Type B pancreatic cell (in vitro differentiated cells): Measurements from ENCODE around the gene CRTAC1. TPM values are rescaled to one million over a fixed set of nuclear protein-coding genes. Genes with fewer than 3 reads are reported as not detected.

Experiments used
- DNase-seq: peaks from one replicate; pipeline ENCODE4 v3.0.0; 2021; ENCODE audit warnings: mixed read lengths; ENCODE audit not compliant: unreplicated experiment; ENCODE audit errors: extremely low spot score
- H3K27ac Mint-ChIP-seq: 2 replicates; pipeline ENCODE4 v1.8.0; 2021; ENCODE audit warnings: mild to moderate bottlenecking, mixed read lengths
- H3K27me3 Mint-ChIP-seq: 2 replicates; pipeline ENCODE4 v1.8.0; 2021; ENCODE audit warnings: mixed read lengths
- H3K36me3 Mint-ChIP-seq: 2 replicates; pipeline ENCODE4 v1.8.0; 2021; ENCODE audit warnings: mixed read lengths
- H3K4me1 Mint-ChIP-seq: one replicate; pipeline ENCODE4 v1.8.0; 2021; ENCODE audit warnings: mixed read lengths; ENCODE audit not compliant: unreplicated experiment
- H3K4me3 Mint-ChIP-seq: 2 replicates; pipeline ENCODE4 v1.8.0; 2021; ENCODE audit warnings: mild to moderate bottlenecking, mixed read lengths
- H3K9me3 Mint-ChIP-seq: 2 replicates; pipeline ENCODE4 v1.8.0; 2021; ENCODE audit warnings: mixed read lengths
- total RNA-seq: library from RNA; stranded (reverse); gene quantifications from 2 replicates; pipeline ENCODE4 v1.2.1, GENCODE V29; 2021; ENCODE audit warnings: low replicate concordance
- TF ChIP-seq, protein P1 (sequence below): fragments of 200-600 bp; sonication (generic); conservative IDR thresholded peaks from 2 replicates; pipeline ENCODE4 v1.5.0; 2021; ENCODE audit warnings: antibody characterized with exemption, mild to moderate bottlenecking

The CRTAC1 gene
- total RNA-seq, 1 donor from 2014 or later, result 5.3 TPM

DNA sequence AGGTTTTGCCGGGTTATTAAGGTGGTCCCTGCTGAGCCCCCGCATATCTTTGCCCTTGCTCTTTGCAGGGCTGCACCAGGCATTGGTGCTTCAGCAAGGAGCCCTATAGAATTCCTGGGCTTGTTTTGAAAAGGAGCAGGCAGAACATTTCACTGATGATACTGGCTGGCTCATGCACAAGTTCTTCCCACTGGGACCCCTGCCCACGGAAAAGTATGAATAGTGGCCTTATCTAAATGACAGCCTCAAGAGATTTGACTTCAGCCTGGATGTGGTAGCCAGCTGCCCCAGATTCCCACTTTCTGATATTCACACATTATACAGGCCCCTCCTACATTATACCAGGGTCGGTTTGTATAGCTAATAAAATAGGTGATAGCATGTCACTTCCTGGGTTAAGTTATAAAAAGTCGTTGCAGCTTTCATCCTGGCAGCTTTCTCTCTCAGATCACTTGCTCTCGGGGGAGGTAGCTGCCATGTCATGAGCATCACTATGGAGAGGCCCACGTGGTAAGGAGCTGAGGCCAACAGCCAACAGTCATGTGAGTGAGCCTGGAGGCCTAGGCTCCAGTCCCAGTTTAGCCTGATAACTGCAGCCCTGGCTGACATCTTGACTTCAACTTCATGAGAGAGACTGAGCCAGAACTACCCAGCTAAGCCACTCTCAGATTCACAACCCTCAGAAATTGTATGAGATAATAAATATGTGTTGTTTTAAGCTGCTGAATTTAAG is 16.8 kb upstream of the CRTAC1 start:
- Mint-ChIP-seq H3K27ac (no peak overlapping the region), H3K27me3 (peaks cover 61% of the 10 kb centered on the region), H3K4me1 (no peaks in the 10 kb centered on the region), H3K9me3 (no peaks in the 10 kb centered on the region), H3K36me3 (no peaks in the 10 kb centered on the region), H3K4me3 (no peak overlapping the region)
- DNase-seq, result no peak
- TF ChIP-seq, protein P1, sequence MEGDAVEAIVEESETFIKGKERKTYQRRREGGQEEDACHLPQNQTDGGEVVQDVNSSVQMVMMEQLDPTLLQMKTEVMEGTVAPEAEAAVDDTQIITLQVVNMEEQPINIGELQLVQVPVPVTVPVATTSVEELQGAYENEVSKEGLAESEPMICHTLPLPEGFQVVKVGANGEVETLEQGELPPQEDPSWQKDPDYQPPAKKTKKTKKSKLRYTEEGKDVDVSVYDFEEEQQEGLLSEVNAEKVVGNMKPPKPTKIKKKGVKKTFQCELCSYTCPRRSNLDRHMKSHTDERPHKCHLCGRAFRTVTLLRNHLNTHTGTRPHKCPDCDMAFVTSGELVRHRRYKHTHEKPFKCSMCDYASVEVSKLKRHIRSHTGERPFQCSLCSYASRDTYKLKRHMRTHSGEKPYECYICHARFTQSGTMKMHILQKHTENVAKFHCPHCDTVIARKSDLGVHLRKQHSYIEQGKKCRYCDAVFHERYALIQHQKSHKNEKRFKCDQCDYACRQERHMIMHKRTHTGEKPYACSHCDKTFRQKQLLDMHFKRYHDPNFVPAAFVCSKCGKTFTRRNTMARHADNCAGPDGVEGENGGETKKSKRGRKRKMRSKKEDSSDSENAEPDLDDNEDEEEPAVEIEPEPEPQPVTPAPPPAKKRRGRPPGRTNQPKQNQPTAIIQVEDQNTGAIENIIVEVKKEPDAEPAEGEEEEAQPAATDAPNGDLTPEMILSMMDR, result no peak

DNA sequence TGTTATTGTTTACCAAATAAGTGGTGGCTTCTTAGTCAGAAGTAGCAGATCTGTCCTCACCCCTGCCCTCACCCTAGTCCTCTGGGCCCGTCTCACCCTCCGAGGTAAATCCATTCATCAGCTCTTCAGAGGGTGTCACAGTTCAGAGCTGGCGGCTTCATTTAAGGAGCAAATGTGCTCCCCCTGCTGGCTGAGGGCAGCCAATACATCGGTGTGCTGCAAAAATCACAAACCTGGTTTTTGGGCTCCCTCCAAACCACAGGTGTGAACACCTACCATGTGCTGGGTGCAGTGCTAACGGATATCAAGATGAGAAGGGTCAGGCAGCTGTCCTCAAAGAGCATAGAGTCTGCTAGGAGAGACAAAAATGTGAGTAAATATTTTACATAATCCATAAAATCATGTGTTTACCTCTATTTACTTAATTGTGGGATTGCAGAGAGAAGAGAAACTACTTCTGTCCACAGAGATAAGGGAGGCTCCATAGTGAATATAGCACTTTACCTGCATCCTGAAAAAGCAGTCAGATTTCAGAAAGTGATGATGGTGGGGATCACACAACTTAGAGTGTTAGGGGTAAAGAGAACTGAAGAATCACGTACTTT is 15.5 kb upstream of the CRTAC1 start:
- H3K36me3 Mint-ChIP-seq, result no peaks in the 10 kb centered on the region
- DNase-seq, result no peak
- H3K9me3 Mint-ChIP-seq, result no peaks in the 10 kb centered on the region
- H3K4me3 Mint-ChIP-seq, result no peak overlapping the region
- H3K4me1 Mint-ChIP-seq, result no peaks in the 10 kb centered on the region
- peaks cover 63% of the 10 kb centered on the region for H3K27me3 Mint-ChIP-seq
- H3K27ac Mint-ChIP-seq, result no peak overlapping the region
- TF ChIP-seq, protein P1, result peak; percentile 94

DNA sequence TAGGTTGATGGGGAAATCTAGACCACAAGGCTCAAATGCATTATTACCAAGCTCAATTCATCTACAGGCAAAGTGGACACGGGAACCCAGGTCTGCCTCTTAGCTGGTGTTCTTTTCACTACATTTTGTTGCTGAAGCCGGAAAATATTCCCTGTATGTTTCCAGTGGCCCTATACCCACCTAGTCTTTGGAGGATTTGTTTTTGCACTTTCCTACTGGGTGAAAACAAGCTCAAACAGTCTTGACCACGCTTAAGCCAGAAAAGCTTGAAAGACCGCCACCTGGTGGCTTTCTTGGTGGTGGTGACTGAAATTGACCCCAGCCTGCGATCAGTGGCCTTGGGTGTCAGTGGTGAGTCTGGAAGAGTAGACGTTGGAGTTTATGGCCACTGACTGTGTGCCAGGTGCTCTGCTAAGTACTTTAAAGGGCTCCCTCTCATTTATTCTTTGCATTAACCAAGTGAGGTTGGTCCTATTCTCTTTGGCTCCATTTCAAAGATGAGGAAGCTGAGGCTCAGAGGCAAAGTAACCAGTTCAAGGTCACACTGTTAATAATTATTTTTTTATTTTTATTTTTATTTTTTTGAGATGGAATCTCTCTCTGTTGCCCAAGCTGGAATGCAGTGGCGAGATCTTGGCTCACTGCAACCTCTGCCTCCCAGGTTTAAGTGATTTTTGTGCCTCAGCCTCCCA is 11.1 kb upstream of the CRTAC1 start:
- TF ChIP-seq, protein P1, result peak; percentile 83
- no peak for DNase-seq

DNA sequence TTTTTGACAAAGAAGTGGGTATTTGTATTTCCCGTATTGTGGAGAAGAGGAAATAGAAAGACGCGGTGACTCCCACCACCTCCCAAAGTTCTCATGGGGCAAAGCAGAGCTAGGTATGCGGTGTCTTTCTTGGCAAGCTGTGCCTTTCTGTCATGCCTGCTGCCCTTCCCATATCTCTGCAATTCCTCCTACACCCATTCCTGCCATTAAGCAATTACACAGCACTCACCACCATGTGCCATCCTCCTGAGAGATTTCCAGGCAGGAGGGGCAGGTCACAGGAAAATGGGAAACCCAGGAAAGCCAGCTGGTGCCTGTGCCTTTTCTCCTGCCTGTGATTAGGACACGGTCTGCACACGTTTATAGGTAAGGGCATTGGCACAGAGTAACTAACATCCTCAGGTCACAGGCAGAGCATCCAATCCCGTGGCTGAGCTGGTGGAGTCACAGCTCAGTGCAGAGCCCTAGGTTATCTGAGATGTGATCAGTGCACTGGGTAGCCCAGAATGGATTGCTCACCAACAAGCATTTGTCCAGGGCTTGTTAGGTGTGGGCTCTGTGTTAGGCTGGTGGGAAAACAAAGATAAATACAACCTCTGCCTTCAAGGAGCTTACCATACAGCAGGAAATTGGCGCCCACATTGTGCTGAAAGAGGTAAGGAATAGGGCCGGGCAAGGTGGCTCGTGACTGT is 9.4 kb upstream of the CRTAC1 start:
- TF ChIP-seq, protein P1, result no peak
- DNase-seq, result no peak
- Mint-ChIP-seq H3K27ac (no peak overlapping the region), H3K36me3 (no peaks in the 10 kb centered on the region), H3K4me1 (no peaks in the 10 kb centered on the region), H3K9me3 (no peaks in the 10 kb centered on the region), H3K27me3 (peaks cover 96% of the 10 kb centered on the region), H3K4me3 (no peak overlapping the region)

More for the DNA sequence above, 11.1 kb upstream of the CRTAC1 start:
- Mint-ChIP-seq H3K27me3 (peaks cover 89% of the 10 kb centered on the region), H3K4me1 (no peaks in the 10 kb centered on the region), H3K4me3 (no peak overlapping the region), H3K27ac (no peak overlapping the region), H3K9me3 (no peaks in the 10 kb centered on the region), H3K36me3 (no peaks in the 10 kb centered on the region)

DNA sequence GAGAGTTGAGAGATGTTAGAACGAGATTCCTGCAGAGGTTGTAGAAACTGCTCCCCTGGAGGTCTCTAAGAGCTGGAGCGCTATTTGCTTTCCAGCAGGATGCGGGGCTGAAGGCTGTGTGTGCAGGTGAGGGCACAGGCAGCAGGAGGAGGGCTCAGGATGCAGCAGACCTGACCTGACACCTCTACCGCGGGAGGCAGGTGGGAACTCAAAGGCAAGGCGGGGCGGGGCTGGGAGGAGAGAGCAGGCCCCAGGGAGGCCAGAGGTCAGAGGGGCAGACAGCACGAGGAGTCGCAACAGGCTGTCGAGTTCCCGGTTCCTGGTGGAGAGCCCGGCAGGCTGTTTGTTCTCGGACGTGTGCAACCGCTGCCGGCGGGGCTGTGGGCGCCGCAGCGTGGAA is 7.9 kb upstream of the CRTAC1 start:
- TF ChIP-seq, protein P1, result no peak
- H3K36me3 Mint-ChIP-seq, result no peaks in the 10 kb centered on the region
- DNase-seq, result no peak
- H3K9me3 Mint-ChIP-seq, result no peaks in the 10 kb centered on the region
- H3K4me3 Mint-ChIP-seq, result no peak overlapping the region
- no peaks in the 10 kb centered on the region for H3K4me1 Mint-ChIP-seq
- no peak overlapping the region for H3K27ac Mint-ChIP-seq
- peaks cover 96% of the 10 kb centered on the region for H3K27me3 Mint-ChIP-seq
